H1 (cell line): ENCODE measurements around the gene TMEM163.

ENCODE experiments used
- EP300 ChIP-seq, 2 experiments: IDR thresholded peaks; 1 replicate in 1 of 2; 2 replicates in 1 of 2; pipeline ENCODE4 v1.6.1; 2011 to 2012; ENCODE audit warnings: low read depth in 2 of 2, low read length in 2 of 2, mild to moderate bottlenecking in 2 of 2, borderline replicate concordance in 1 of 2, inconsistent platforms in 1 of 2, moderate library complexity in 1 of 2
- POLR2A ChIP-seq, 2 experiments: IDR thresholded peaks; 1 replicate in 1 of 2; 2 replicates in 1 of 2; pipeline ENCODE4 v1.6.1; 2011; ENCODE audit warnings: low read depth in 2 of 2, low read length in 2 of 2, mild to moderate bottlenecking in 2 of 2; ENCODE audit errors: control extremely low read depth in 1 of 2
- POLR2AphosphoS5 ChIP-seq: IDR thresholded peaks from 2 replicates; pipeline ENCODE4 v1.6.1; 2011; ENCODE audit warnings: low read depth, low read length
- SRF ChIP-seq: IDR thresholded peaks from 2 replicates; pipeline ENCODE4 v1.6.1; 2011; ENCODE audit warnings: mild to moderate bottlenecking, low read depth, low read length, moderate library complexity
- TF ChIP-seq, protein P1 (sequence below): IDR thresholded peaks from 2 replicates; pipeline ENCODE4 v1.6.1; 2011; ENCODE audit warnings: low read length, improper control_type of control experiment
- TF ChIP-seq, protein P2 (sequence below), 3 experiments: IDR thresholded peaks; 1 replicate in 2 of 3; 2 replicates in 1 of 3; pipeline versions ENCODE4 v1.5.1 to v1.6.1; 2011; ENCODE audit warnings: low read length in 3 of 3, mild to moderate bottlenecking in 3 of 3, inconsistent platforms in 2 of 3, low read depth in 1 of 3, moderate library complexity in 1 of 3; ENCODE audit not compliant: insufficient read depth in 1 of 3; ENCODE audit errors: control extremely low read depth in 1 of 3

DNA sequence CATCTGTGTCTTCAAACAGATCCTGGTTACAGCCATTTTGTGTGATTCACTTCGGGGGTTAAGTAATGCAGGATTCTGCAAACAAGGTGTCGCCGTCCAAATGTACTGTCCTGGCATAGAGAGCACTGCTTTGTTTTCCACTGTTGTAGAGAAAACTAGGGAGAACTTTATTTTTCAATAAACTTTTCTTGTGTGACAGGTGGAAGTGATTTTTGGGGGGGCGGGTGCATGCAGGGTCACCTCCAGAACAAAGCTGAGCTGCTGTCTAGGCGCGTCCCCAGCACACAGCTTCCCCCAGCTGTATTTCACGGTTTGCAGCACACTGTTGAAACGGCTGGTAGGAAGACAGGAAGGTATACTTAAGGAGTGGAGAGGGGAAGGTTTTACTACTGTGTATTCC, 264.4 kb downstream of the TMEM163 start:
- TF ChIP-seq, protein P1, sequence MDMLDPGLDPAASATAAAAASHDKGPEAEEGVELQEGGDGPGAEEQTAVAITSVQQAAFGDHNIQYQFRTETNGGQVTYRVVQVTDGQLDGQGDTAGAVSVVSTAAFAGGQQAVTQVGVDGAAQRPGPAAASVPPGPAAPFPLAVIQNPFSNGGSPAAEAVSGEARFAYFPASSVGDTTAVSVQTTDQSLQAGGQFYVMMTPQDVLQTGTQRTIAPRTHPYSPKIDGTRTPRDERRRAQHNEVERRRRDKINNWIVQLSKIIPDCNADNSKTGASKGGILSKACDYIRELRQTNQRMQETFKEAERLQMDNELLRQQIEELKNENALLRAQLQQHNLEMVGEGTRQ, result no peak
- TF ChIP-seq SRF, result no peak
- TF ChIP-seq EP300 (IDR thresholded peaks at IDR 0.05; ENCODE audit: borderline replicate concordance in 1 of 2, low read depth in 2 of 2, low read length in 2 of 2), result no peak
- TF ChIP-seq, protein P2, sequence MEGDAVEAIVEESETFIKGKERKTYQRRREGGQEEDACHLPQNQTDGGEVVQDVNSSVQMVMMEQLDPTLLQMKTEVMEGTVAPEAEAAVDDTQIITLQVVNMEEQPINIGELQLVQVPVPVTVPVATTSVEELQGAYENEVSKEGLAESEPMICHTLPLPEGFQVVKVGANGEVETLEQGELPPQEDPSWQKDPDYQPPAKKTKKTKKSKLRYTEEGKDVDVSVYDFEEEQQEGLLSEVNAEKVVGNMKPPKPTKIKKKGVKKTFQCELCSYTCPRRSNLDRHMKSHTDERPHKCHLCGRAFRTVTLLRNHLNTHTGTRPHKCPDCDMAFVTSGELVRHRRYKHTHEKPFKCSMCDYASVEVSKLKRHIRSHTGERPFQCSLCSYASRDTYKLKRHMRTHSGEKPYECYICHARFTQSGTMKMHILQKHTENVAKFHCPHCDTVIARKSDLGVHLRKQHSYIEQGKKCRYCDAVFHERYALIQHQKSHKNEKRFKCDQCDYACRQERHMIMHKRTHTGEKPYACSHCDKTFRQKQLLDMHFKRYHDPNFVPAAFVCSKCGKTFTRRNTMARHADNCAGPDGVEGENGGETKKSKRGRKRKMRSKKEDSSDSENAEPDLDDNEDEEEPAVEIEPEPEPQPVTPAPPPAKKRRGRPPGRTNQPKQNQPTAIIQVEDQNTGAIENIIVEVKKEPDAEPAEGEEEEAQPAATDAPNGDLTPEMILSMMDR (IDR thresholded peaks at IDR 0.05; ENCODE audit: control extremely low read depth in 1 of 3, insufficient read depth in 1 of 3, low read depth in 1 of 3, low read length in 3 of 3), result no peak
- no peak for TF ChIP-seq POLR2AphosphoS5
- no peak for TF ChIP-seq POLR2A (IDR thresholded peaks at IDR 0.05; ENCODE audit: control extremely low read depth in 1 of 2, low read depth in 2 of 2, low read length in 2 of 2)
